Femur (tissue), 1 donor: ENCODE data around the gene PDZD2.
"Not testable (repeated sequence)": the region's sequence is repeated elsewhere in the genome, so short reads cannot be mapped to it uniquely, and the experiment has no call there.

Experiments
- DNase-seq: peaks from one replicate; pipeline ENCODE4 v3.0.0-alpha.2; 2017

PDZD2 gene

DNA sequence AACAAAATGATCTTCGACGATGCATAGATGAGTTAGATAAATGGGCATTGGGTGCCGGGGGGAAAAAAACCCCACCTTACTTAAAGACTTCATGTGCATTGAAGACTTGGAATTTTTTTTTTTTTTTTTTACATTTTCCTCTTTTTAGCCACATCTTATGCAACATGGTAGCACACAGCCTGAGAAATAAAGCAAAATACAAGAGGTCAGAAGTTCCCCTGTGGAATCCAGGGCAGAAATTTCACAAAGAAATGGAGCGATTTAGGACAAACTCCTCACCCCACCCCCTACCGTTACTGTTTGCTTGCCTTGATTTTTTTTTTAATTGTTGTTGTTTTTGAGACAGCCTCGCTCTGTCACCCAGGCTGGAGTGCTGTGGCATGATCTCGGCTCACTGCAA, 382.0 kb downstream of the PDZD2 start:
- DNase-seq: no peak

DNA sequence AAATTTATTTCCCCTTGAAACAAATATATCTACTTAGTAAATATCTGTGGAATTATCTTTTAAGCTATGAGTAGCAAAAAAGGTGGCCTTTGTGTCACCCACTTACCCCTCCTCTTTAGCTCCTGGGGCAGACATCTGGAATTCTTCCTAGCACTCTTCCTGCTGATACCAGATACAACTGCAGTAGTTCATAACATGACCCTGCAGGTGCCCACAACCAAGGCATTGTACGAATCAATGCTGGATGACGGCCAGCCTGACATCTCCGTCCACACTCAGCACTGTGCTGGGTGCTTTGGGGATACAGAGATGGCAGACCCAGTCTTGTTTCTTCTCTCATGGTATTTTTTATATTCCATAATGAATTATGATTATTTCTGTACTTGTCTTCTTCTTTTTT, 382.8 kb downstream of the PDZD2 start:
- no peak for DNase-seq

DNA sequence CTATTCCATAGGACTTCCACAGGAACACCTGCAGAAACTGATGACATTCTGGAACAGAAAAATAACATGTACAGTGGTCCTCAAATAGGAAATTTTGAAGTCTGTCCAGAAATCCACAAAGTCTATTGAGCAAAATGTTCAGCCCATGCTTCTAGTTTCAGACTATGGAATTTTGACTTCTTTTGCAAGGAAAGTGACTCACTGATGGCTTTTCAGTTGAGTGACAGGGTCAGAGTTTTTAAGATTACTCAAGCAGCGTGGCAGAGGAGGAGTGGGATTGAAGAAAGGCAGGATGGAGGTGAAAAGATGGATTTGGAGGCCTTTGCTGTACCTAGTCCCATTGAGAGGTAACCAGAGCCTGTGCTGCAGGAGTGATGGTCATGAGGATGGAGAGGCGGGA, 383.7 kb downstream of the PDZD2 start:
- DNase-seq: no peak

DNA sequence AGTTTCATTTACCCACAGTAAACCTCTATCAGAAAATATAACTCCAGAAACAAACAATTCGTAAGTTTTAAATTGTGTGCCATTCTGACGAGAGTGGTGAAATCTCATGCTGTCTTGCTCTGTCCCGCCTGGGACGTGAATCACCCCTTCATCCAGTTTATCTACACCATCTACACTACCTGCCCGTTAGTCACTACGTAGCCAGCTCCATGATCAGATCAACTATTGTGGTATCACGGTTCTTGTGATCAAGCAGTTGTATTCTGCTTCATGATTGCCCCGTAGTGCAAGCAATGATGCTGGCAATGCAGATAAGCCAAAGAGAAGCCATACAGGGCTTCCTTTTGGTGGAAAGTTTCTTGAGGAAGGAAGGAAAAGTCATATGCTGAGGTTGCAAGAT, 384.9 kb downstream of the PDZD2 start:
- DNase-seq: no peak

DNA sequence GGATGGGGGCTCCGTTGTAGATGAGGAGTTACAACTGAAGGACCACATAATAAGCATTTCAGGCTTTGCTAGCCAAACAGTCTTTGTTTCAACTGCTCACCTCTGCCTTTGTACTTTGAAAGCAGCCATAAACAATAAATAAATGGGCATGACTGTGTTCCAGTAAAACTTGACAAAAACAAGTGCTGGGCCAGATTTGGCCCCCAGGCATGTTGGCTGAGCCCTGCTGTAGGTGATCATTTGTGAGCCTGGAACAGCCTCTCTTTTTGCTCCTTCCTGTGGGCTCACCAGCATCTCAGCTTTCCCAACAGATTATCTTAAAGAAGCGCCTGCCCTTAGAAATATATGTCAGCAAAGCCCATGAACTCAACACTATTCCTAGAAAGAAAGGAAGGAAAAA, 385.8 kb downstream of the PDZD2 start:
- DNase-seq: no peak

DNA sequence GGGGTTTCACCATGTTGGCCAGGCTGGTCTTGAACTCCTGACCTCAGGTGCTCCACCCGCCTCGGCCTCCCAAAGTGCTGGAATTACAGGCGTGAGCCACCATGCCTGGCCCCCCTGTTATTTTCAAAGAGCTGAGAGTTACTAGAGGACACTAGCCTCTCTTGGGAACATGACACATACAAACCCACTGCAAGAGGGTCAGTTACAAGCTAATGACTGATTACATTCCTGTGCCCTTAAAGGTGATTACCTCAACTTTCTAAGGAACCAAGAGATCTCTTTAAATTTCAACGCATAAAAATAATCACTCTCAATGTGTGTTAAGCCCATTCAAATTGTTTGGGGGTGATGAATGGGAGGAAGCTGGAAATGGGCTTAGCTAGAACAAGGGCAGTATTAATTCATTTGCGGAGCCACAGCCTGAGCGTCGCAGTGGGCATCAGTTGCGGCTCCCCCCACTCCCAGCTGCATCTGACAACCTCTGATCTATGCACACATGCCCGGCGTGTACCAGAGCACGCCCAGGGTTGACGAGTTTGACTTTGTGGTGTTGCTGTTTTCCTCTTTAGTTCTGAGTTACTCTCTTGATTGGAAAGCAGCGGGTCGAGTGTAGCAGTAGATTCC, 388.3 kb downstream of the PDZD2 start:
- no peak for DNase-seq

DNA sequence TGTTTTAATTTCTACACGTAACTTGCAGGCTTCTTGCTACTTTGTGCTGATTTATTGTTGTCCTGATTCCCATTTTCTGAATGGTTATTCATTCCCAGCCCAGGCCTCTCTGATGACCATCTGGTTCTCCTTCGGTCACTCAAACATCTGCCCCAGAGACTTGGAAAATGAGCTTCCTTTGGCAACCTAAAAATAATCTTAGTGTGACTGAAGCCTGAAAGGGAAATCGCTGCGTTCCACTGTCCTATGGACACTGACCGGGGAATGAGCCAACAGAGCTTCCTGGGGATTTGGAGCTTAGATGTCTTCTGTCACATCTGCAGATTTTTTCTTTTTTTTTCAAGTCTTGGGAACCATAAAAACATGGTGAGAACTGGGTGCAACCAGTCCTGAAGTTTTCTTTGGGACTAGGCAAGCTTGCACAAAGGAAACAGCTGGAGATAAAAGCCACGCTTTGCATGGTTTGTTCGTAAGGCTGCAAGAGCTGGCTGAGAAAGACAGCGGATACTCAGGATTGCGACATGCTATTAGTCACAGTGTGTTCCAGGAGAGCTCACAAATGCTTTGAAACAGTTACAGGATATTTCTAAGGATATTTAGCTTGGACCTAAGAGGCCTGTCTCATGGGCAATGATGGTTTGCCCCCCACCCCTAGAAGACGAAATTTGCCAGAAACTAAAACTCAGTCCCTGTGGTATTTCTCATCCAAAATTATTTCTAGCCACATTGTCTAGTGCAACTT, 389.0 kb downstream of the PDZD2 start:
- peak; percentile 84 for DNase-seq

DNA sequence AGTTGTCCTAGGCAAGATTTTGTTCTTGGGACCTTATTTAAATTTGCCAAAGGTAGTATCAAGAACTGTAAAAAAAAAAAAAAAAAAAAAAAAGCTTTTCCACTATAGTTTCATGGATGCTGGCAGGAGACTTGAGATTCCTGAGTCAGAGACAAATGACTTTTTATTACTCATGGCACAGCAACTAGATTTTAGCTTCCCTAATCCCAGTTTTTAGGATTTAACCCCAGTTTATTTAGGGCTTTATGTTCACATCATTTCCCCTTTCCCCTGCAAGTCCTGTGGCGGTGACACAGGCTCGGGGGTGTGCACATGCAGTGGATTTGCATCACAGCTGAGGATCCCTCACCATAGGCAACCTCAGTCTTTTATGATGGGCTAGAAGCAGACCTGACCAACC, 390.3 kb downstream of the PDZD2 start:
- DNase-seq: no peak

DNA sequence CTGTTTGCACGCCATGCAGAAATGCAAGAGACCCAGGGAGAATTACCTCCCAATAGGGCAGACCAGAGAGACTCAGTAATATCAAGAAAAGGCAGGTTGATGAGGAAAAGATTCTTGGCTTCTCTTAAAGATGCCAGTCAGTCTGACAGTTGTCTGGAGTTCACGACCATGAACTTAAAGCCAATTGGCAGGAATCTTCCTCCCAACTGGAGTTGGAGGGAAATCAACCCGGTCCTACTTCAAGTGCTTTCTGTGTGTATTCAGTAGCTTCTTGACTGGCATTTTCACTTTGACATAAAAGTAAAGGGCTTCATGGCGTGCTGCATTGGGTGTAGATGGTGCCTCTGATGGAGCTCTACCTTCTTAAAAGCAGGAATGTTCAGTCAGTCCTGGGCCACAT, 390.9 kb downstream of the PDZD2 start:
- no peak for DNase-seq

DNA sequence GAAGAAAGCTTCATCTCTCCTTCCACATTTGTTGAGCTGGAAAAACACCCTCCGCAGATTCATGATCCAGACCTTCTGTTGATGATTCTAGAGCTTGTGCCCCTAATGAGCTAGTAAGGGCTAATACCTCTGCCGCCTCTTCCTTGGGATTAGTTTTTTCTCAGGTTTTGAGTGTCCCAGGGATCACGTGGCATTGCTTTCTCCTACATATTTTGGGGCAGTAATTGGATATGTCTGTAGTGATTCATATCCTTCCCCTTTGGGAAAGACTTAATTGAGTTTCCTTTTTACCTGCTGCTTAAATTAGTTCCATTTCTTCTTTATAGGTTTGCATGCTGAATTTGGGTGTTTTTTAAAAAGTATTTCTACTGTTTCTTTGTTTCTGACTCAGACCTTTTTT, 391.3 kb downstream of the PDZD2 start:
- DNase-seq: no peak

DNA sequence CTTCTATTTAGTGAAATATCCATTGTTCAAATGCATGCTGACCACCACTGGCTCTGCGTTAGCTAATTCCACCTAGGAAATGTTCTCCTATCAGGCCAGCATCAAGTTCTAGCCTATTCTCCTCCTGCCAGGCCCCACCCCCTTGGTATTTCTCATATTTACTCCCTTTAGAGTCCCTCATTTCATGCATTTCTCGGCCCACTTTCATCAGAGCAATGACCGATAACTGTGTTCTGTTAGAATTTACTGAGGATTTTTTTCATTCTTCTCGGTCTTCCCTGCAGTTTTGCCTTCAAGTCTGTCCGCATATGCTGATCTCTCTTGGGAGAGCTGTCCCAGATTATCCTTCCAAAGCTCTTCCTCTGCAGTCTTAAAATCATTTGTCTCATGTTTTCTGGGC, 391.8 kb downstream of the PDZD2 start:
- DNase-seq: no peak

DNA sequence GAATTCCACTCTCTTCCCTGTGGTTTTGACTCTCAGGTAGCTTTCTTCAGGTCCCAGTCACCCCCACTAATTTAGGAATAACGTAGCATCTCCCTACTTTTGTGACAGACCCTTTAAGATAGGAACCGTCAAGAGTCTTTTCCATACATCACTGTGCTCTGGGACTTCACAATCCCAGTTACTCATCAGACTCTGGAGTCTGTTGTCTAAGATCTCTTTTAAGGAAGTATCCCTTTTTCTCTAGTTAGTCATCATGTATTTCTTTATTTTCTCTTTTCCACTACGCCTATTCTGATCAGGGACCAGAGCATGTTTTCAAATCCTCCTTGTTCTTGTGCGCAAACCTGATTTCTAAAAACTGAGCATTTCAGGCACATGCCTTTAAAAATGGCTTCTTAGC, 392.2 kb downstream of the PDZD2 start:
- DNase-seq: no peak

DNA sequence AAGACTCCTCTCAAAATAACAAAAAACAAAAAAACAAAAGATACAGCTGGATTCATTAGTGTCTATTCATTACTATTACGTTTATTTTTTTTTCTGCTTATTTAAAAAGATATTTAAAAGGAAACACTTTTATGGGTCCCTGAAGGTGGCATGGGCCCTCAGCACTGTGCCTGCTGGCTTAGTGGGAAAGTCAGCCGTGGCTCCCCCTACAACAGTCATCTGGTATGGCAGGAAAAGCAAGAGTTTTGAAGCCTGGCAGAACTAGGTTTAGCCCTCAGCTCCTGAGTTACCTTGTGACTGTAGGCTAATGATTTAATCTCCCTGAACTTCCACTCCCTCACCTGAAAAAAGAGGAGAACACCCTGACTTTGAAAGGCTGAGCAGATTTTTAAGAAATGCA, 399.6 kb downstream of the PDZD2 start:
- no peak for DNase-seq

DNA sequence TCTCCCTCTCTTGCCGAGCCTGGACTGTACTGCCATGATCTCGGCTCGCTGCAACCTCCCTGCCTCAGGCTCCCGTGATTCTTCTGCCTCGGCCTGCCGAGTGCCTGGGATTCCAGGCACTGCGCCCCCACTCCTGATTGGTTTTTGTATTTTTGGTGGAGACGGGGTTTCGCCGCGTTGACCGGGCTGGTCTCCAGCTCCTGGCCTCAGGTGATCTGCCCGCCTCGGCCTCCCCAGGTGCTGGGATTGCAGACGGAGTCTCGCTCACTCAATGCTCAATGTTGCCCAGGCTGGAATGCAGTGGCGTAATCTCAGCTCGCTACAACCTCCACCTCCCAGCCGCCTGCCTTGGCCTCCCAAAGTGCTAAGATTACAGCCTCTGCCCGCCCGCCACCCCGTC, 400.2 kb downstream of the PDZD2 start:
- not testable (repeated sequence) for DNase-seq

DNA sequence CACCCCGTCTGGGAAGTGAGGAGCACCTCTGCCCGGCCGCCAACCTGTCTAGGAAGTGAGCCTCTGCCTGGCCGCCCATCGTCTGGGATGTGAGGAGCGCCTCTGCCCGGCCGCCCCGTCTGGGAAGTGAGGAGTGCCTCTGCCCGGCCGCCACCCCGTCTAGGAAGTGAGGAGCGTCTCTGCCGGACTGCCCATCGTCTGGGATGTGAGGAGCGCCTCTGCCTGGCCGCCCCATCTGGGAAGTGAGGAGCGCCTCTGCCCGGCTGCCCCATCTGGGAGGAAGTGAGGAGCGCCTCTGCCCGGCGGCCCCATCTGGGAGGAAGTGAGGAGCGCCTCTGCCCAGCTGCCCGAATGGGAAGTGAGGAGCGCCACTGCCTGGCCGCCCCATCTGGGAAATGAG, 400.7 kb downstream of the PDZD2 start:
- not testable (repeated sequence) for DNase-seq

DNA sequence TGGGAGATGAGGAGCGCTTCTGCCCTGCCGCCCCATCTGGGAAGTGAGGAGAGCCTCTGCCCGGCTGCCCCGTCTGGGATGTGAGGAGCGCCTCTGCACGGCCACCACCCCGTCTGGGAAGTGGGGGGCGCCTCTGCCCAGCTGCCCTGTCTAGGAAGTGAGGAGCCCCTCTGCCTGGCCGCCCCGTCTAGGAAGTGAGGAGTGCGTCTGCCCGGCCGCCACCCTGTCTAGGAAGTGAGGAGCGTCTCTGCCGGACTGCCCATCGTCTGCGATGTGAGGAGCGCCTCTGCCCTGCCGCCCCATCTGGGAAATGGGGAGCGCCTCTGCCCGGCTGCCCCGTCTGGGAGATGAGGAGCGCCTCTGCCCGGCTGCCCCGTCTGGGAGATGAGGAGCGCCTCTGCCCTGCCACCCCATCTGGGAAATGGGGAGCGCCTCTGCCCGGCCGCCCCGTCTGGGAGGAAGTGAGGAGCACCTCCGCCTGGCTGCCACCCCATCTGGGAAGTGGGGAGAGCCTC, 401.3 kb downstream of the PDZD2 start:
- not testable (repeated sequence) for DNase-seq

DNA sequence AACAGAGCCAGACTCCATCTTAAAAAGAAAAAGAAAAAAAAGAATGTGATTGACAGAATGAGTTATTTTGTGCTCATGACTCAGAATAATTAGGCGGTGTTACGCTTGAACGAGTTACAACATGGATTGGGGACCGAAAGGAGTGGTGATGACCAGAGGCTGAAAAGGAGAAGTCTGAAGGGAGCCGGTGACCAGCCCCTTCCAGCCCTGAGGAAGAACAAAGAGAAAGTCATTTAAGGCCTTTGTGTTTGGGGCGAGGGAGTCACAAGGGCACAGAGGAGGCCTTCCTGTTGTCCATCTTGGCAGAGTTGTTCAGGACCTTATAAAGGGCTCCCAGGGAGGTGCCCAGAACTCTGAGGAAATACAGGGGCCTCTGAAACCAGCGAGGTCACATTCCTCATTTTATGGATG, 403.6 kb downstream of the PDZD2 start:
- DNase-seq: no peak

DNA sequence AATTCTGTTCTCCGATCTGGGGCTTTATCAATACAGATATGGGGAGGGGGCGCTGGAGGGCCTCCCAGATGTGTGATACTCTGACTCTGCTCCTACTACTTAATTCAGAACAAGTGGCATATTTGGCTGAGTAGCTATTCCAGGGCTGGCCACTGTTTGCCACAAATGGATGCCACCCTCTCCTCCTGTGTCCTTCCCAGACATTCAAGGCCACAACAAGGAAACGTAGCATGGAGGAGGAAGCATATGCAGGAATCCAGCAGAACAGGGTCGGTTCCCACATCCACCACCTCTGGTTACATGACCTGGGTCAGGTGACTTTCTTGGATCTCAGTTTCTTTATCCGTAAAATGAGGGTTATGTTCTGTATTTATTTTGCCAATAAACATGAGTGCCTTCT, 404.2 kb downstream of the PDZD2 start:
- no peak for DNase-seq

DNA sequence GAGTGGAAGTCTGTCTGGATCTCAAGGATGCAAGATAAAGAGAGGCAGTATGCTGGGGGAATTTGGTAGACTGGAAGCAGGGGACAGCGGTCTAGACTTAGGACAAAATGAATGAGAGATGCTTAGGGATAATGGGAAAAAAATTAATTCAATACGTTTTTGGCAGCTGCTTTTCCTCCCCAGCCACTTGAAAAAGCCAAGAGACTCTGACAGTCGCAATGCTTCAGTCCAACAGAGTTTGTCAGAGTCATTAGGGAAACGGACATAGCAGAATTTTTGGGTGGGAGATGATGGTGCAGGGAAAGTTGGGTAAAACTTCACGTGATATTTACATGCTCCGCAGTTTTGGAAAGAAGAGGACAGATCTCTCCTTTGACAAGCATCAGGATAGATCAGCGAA, 405.5 kb downstream of the PDZD2 start:
- DNase-seq: no peak

DNA sequence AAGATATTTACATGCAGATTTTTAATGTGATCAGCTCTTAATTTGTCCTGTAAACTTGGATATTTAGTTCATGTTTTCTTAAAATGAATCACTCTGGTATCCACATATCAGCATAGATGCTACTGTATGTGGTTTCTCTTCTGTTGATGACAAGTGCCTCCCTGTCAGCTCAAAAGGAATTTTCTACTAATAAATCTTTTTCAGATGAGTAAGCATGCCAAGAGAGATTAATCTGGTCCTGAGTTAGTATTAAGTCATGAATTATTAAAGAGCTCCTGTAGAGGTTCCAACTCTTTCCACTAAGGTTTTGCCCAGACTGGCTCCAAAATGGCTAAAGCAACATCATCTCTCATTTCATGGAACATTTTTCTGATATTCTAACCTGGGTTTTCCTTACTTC, 406.0 kb downstream of the PDZD2 start:
- DNase-seq: no peak

DNA sequence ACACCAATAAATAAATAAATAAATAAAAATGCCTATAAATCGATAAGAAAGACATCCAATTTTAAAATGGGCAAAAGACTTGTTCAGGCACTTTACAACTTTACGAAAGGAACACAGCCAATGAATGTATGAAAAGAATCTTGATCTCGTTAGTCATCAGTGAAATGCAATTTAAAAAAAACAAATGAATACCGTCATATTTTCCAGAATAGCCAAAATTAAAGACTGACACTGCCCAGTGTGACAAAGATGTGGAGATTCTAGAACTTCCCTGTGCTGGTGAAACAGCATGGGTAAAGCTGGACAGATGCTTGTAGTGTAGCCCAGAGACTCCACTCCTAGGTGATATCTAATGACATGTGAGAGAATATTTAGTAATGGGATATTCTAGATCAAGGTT, 408.1 kb downstream of the PDZD2 start:
- no peak for DNase-seq

DNA sequence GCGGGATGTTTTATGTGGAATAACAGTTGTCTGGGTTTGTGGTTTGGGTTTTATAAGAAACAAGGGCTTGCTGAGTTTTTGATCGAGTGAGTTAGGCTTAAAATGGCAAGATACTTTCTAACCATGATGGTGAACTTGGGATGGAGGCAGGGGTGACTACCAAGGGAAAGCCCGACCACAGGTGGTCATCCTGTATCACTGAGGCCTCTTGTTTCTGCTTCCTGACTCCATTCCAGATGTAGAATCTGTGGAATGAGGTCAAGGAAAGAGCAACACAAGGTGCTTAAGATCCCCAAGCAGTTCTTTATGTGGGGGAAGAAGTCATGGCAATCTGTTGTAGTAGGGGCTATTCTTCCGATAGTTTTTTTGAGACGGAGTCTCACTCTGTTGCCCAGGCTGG, 412.9 kb downstream of the PDZD2 start:
- no peak for DNase-seq

DNA sequence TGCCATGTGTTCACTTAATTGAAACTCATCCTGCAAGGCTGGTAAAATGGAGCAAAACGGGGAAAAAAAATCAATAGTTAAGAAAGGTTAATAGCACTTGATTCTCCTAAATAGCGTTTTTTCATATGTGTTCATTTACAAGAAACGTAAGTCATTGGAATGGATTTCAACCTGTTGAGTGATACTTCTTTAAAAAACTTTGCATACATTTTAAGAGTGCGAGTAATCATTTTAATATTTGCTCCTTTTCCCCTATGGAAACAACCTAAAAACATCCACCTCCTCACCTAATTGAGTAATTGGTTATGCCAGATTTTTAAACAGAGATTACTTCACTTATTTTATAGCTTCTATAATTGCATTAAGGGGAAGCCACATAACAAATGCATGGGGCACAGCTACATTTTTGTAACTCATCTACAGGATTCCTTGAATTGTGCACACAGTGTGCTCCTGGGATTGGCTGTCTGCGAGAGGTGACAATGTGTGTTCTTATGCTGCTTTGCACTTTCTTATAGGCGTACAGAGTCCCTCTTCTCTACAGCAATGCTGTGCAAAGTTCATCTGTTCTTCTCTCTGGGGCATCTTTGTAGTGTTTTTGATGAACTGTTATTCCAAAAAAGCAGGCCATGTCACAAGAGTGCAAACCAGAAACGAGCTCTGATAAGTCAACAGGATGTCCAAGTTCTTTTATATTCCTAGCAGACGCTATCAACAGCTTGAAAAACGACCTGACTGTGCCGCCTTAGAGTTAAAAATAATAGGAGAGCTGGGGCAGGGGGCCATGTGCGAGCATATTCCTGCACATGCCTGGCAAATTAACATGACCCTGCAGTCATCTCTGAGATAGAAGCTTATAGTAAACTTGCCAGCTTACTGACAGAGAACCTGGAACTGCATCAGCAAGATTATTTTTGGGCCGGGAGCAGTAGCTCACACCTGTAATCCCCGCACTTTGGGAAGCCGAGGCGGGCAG, 417.2 kb downstream of the PDZD2 start:
- DNase-seq: no peak
